NCI-H1092 (cell line): ENCODE results near the gene TUBGCP2.

Source experiments
- DNase-seq: peaks from one replicate; lab custom pipeline; 2025; lab: John Stamatoyannopoulos, UW

TUBGCP2 gene

DNA sequence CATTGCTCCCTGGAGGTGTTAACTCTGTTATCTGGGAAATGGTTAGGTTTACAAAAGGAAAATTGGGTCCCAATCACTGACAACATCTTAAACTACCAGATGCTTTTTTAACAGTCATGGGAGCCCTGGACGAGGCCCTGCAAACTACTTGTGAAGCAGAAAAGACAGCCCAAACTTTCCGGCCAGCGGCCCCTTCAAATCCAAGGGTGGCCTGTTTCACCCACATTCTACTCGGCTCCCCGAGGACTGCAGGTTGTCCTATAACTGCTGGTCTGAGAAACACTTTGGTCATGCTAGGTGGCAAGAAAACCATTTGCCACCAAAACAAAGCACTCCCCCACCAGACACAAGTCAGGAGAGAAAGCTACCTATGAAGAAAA, 2.6 kb downstream of the TUBGCP2 start:
- DNase-seq: no peak

- no peak for DNase-seq
Observed at GRCh38 chr10:133303206-133303605, 5.5 kb downstream of the TUBGCP2 start.

DNA sequence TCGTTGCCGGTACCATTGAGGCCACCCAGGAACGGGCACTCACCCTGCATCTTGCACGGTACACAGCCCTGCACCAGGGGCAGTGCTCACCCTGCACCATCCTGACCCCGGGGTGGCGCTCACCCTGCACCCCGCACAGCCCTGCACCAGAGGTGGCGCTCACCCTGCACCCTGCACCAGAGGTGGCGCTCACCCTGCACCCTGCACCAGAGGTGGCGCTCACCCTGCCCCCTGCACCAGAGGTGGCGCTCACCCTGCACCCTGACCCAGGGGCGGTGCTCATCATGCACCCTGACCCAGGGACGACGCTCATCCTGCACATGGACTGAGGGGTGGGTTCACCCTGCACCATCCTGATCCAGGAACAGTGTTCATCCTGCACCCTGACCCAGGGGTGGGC, 6.4 kb downstream of the TUBGCP2 start:
- no peak for DNase-seq

DNA sequence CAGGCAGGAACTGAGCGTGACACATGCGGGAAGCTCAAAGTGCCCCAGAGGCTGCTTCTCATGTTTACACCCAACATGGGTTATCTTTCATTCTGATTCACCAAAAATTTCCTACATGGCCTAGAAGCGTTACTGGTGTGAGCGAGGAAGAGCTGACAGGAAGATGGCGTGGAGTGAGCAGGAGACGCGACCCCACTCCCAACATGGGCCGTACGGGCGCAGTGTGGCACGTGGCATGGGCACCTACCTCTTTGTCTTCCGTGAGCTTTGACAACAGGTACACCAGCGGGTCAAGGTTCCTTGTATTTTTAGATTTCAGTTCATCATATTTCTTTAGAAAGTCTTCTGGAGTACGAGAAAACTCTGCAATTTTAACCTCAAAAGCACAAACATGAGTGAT, 8.9 kb downstream of the TUBGCP2 start:
- DNase-seq: no peak

- no peak for DNase-seq
Observed at GRCh38 chr10:133299224-133299623, 9.4 kb downstream of the TUBGCP2 start.

GRCh38 chr10:133298466-133298865, 10.2 kb downstream of the TUBGCP2 start:
- no peak for DNase-seq

- DNase-seq: no peak
Observed at GRCh38 chr10:133297504-133297903, 11.2 kb downstream of the TUBGCP2 start.

- DNase-seq: no peak
Observed at GRCh38 chr10:133295426-133296320, 13.0 kb downstream of the TUBGCP2 start.

DNA sequence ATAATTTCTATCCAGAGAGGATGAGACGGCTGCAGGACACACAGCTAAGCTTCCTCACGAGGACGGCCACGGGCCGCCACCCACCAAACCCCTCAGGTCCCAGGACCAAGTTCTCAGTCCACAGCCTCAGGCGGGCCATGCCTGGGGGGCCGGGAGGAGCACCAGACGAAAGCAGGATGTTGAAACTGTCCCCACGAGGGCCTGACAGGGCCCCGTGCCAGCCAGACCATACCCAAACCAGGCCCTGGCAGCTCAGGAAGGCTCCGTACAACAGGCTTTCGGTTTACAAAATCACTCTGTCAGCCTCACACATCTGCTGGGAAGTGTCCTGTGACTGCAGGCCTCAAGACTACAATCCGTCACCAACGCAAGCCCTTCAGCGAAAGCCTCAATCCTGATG, 14.5 kb downstream of the TUBGCP2 start:
- no peak for DNase-seq

GRCh38 chr10:133293810-133294119, 14.9 kb downstream of the TUBGCP2 start:
- no peak for DNase-seq

DNA sequence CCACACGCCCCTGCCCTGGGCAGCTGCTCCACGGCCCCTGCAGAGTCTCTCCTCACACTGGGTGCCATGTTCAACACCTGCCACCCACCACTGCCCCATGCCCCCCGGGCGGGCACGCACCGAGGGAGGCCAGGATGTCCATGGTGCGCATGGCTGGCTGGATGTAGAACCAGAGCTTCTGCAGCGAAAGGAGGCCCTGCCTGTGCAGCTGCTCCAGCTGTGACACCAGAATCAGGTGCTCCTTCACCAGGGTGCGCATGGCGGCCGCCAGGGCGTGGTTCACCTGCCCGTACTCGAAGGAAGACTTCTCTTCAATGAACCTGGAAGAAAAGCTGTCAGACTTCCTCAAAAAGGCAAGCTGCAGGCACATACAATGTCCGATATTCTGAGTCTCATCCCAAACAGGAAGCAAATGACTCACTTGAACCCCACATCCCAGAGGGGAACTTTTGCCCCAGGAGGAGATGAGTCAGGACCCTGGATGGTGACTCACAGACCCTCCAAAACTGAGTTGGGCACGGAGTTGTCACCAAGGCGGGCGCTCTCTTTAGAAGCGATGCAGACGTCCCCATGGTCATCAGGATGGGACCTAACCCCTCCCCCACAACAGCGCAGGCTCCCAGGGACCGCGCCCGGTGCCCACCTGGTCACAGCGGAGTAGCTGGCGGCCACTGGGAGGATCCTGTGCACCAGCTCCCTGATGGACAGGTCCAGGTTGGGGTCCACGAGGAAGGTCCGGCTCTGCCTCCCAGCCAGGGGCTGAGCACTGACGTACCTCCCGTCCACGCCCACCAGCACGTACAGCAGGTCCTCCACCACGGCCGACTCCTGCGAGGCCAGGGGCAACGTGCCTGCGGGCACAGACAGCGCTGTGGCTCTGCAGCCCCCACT, 15.5 kb downstream of the TUBGCP2 start:
- DNase-seq: no peak

GRCh38 chr10:133289761-133290160, 18.9 kb downstream of the TUBGCP2 start:
- DNase-seq: no peak

GRCh38 chr10:133287832-133288500, 20.7 kb downstream of the TUBGCP2 start:
- no peak for DNase-seq

DNA sequence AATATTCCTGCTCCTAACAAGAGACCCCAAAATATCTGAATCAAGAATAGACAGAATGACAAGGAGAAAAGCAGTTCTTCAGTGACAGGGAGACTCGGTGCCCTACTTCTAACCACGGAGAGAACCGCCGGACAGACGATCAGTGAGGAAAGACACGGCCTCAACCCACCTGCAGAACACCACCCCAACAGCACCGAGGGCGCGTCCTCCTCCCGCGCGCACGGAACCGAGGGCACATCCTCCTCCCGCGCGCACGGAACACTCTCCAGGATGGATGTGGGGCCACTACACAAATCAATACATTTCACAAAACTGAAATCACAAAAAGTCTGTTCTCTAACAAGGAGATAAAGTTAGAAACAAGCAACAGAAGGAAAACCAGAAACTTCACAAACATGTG, 22.3 kb downstream of the TUBGCP2 start:
- no peak for DNase-seq

- DNase-seq: no peak
Observed at GRCh38 chr10:133285217-133285616, 23.5 kb downstream of the TUBGCP2 start.

- DNase-seq: no peak
Observed at GRCh38 chr10:133283931-133284330, 24.7 kb downstream of the TUBGCP2 start.

DNA sequence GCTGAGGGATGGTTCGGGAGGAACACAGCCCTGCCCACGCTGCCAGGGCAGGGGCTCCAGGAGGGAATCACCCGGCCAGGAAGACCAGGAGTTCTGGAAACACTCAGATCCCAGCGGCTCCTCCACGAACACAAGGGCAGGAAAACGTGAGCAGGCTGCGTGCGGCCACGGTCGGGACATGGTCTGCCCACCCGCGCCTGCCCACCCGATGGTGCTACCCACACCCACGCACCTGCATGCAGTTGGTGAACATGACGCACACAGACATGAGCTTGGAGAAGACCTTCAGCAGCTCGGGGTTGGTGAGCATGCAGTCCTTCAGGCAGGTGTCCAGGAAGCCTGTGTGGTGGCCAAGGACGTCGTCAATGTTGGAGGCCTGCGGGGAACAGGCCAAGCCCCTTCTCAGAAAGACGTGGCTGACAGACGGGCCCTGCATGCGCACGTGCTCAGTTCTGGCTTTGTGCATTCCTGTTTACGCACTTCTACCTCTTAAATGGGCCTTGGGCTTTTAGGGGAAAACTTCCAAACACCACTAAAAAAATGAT, 25.8 kb downstream of the TUBGCP2 start:
- no peak for DNase-seq

- DNase-seq: no peak
Observed at GRCh38 chr10:133281628-133282372, 26.9 kb downstream of the TUBGCP2 start.

- DNase-seq: no peak
Observed at GRCh38 chr10:133281084-133281483, 27.6 kb downstream of the TUBGCP2 start.

- no peak for DNase-seq
Observed at GRCh38 chr10:133280391-133281059, 28.1 kb downstream of the TUBGCP2 start.
